Measurements from ENCODE around the gene SRL.

- TF ChIP-seq, protein P1, sequence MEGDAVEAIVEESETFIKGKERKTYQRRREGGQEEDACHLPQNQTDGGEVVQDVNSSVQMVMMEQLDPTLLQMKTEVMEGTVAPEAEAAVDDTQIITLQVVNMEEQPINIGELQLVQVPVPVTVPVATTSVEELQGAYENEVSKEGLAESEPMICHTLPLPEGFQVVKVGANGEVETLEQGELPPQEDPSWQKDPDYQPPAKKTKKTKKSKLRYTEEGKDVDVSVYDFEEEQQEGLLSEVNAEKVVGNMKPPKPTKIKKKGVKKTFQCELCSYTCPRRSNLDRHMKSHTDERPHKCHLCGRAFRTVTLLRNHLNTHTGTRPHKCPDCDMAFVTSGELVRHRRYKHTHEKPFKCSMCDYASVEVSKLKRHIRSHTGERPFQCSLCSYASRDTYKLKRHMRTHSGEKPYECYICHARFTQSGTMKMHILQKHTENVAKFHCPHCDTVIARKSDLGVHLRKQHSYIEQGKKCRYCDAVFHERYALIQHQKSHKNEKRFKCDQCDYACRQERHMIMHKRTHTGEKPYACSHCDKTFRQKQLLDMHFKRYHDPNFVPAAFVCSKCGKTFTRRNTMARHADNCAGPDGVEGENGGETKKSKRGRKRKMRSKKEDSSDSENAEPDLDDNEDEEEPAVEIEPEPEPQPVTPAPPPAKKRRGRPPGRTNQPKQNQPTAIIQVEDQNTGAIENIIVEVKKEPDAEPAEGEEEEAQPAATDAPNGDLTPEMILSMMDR (IDR thresholded peaks at IDR 0.05; ENCODE audit: low read depth, low read length, missing input control): no peak
- TF ChIP-seq, protein P2, sequence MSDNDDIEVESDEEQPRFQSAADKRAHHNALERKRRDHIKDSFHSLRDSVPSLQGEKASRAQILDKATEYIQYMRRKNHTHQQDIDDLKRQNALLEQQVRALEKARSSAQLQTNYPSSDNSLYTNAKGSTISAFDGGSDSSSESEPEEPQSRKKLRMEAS (IDR thresholded peaks at IDR 0.05): no peak
- no peak for TF ChIP-seq FOXA1 (IDR thresholded peaks at IDR 0.05)
- no peak for TF ChIP-seq EGR1 (IDR thresholded peaks at IDR 0.05; ENCODE audit: low read depth in 2 of 2)
- no peak for TF ChIP-seq HNF4A (conservative IDR thresholded peaks at IDR 0.05)
- TF ChIP-seq REST (IDR thresholded peaks at IDR 0.05): no peak
- TF ChIP-seq YY1 (IDR thresholded peaks at IDR 0.05): no peak
Observed at GRCh38 chr16:4246777-4247459, 5.0 kb upstream of the SRL start.

Data from liver (tissue), 3 donors.